ENCODE data around the gene CD44. TPM values are rescaled to one million over a fixed set of nuclear protein-coding genes. Genes with fewer than 3 reads are reported as not detected.

The CD44 gene
- total and polyA plus RNA-seq, 10 of the 15 experiments (the other 5 are each of a cell fraction or from before 2014, with no cell fraction given), result 57.1 to 293 (median 120) TPM

DNA sequence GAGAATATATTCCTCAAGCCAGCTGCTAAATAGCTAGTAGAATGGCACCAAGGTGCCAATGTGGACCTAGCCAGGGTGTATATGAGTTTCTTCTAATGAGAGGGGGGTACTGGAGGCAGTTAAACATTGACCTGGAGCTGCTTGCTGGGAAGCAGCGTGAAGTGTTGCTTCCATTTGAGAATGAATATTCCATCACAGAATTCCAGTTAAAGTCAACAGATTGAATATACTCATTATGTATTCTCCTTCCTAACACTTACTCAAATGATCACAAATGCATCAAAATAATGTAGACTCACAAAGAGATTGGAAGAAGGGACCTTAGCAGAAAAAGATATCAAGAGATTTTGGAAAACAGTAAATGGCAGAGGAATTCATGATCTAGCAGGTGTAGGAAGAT, 102.1 kb downstream of the CD44 start:
- WGBS (ENCODE audit: insufficient coverage, insufficient replicate concordance, low lambda C conversion rate, missing lambda C conversion rate), result 50% methylated on average over 1 of the region's 1 CpG
- ChIA-PET SMC1A (ENCODE audit: uncharacterized antibody, unreplicated experiment) (interaction anchor here (0.6 to 6.5 kb wide), 19 partner anchors 15 to 316 kb away, joined by 3 to 64 read pairs (median 4); no protein-coding TSS in a partner anchor), RAD21 (ENCODE audit: unreplicated experiment) (interaction anchor here (0.7 to 7.4 kb wide), 15 partner anchors 16 to 655 kb away, joined by 3 to 66 read pairs (median 3); no protein-coding TSS in a partner anchor), POLR2A (interaction anchor here (0.6 to 0.9 kb wide), 3 partner anchors 52 to 241 kb away, joined by 3 to 4 read pairs (median 3); no protein-coding TSS in a partner anchor), CTCF (interaction anchor here (0.6 to 11.7 kb wide), 12 partner anchors 15 to 834 kb away, joined by 3 to 98 read pairs (median 6); no protein-coding TSS in a partner anchor)
- no peaks in the 10 kb centered on the region for H3K9me3 ChIP-seq (replicated peaks; ENCODE audit: control insufficient read depth, insufficient read depth, low read length)
- peaks cover 19% of the 10 kb centered on the region for H3K4me1 ChIP-seq (ENCODE audit: control insufficient read depth, insufficient read depth, low read length)
- H3K9ac ChIP-seq (ENCODE audit: control insufficient read depth, insufficient read depth, low read length), result no peak overlapping the region
- intact Hi-C loops (cut with micrococcal nuclease; ENCODE audit: unreplicated experiment), result no loop called here
- no peak overlapping the region for H2AFZ ChIP-seq (ENCODE audit: control insufficient read depth, low read depth, low read length)
- H3K4me2 ChIP-seq (ENCODE audit: control insufficient read depth, insufficient read depth), result no peak overlapping the region
- no peak overlapping the region for H3K27ac ChIP-seq (ENCODE audit: control insufficient read depth, insufficient read depth)
- FAIRE-seq (no peak), DNase-seq (ENCODE audit: low read depth, low spot score) (no peak), ATAC-seq (no peak)
- BruUV-seq (replicated peaks), result no TSS peak
- H3K79me2 ChIP-seq (ENCODE audit: control insufficient read depth, insufficient read depth, low read length), result no peaks in the 10 kb centered on the region
- TF ChIP-seq, protein P1, sequence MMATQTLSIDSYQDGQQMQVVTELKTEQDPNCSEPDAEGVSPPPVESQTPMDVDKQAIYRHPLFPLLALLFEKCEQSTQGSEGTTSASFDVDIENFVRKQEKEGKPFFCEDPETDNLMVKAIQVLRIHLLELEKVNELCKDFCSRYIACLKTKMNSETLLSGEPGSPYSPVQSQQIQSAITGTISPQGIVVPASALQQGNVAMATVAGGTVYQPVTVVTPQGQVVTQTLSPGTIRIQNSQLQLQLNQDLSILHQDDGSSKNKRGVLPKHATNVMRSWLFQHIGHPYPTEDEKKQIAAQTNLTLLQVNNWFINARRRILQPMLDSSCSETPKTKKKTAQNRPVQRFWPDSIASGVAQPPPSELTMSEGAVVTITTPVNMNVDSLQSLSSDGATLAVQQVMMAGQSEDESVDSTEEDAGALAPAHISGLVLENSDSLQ (IDR thresholded peaks at IDR 0.05), result no peak
- TF ChIP-seq CBX3 (IDR thresholded peaks at IDR 0.05; ENCODE audit: borderline replicate concordance, low read depth) (no peak), BRCA1 (IDR thresholded peaks at IDR 0.05; ENCODE audit: low read depth, low read length) (no peak), RELA (IDR thresholded peaks at IDR 0.05; ENCODE audit: borderline replicate concordance, partially characterized antibody) (no peak), ZZZ3 (IDR thresholded peaks at IDR 0.05; ENCODE audit: control insufficient read depth, insufficient read length, low read depth) (no peak), CEBPB (IDR thresholded peaks at IDR 0.05; ENCODE audit: borderline replicate concordance in 1 of 2, low read depth in 2 of 2, low read length in 2 of 2) (no peak)
- TF ChIP-seq, protein P2, sequence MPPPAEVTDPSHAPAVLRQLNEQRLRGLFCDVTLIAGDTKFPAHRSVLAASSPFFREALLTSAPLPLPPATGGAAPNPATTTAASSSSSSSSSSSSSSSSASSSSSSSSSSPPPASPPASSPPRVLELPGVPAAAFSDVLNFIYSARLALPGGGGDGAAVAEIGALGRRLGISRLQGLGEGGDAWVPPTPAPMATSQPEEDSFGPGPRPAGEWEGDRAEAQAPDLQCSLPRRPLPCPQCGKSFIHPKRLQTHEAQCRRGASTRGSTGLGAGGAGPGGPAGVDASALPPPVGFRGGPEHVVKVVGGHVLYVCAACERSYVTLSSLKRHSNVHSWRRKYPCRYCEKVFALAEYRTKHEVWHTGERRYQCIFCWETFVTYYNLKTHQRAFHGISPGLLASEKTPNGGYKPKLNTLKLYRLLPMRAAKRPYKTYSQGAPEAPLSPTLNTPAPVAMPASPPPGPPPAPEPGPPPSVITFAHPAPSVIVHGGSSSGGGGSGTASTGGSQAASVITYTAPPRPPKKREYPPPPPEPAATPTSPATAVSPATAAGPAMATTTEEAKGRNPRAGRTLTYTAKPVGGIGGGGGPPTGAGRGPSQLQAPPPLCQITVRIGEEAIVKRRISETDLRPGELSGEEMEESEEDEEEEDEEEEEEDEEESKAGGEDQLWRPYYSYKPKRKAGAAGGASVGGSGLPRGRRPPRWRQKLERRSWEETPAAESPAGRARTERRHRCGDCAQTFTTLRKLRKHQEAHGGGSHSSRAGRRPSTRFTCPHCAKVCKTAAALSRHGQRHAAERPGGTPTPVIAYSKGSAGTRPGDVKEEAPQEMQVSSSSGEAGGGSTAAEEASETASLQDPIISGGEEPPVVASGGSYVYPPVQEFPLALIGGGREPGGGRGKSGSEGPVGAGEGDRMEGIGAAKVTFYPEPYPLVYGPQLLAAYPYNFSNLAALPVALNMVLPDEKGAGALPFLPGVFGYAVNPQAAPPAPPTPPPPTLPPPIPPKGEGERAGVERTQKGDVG (CRISPR knock-in tag; IDR thresholded peaks at IDR 0.05), result no peak
- no peaks in the 10 kb centered on the region for H4K20me1 ChIP-seq (ENCODE audit: control insufficient read depth, insufficient read depth)
- in situ Hi-C loops (cut with MboI), result no loop called here
- no peaks in the 10 kb centered on the region for H3K27me3 ChIP-seq (replicated peaks in 1 of 2; ENCODE audit: control insufficient read depth in 2 of 2, insufficient read depth in 2 of 2, low read length in 1 of 2)
- no peak overlapping the region for H3K4me3 ChIP-seq
- H3K36me3 ChIP-seq (ENCODE audit: control insufficient read depth in 2 of 2, insufficient read depth in 2 of 2, low read length in 1 of 2), result no peaks in the 10 kb centered on the region

All from GM12878 (cell line).